HG02588 (cell line): ENCODE data around the gene HBQ1.
"Not testable (repeated sequence)": the region's sequence is repeated elsewhere in the genome, so short reads cannot be mapped to it uniquely, and the experiment has no call there.

Source experiments
- ATAC-seq: cut with Tn5 transposase; IDR thresholded peaks from one replicate; pipeline ENCODE4 v1.9.1; 2021; ENCODE audit warnings: mild to moderate bottlenecking, moderate library complexity; ENCODE audit not compliant: unreplicated experiment

Gene HBQ1

GRCh38 chr16:180101-180675, at the start of gene HBQ1:
TSS of gene HBQ1 (plus strand) at chr16:180459. CDS start at chr16:180487, 28 bp downstream.
- ATAC-seq, result no peak

- ATAC-seq, result no peak
Observed at GRCh38 chr16:130533-131173, 49.6 kb upstream of the HBQ1 start.

- ATAC-seq, result no peak
Observed at GRCh38 chr16:132120-132519, 48.1 kb upstream of the HBQ1 start.

- no peak for ATAC-seq
Observed at GRCh38 chr16:133716-134115, 46.5 kb upstream of the HBQ1 start.

- no peak for ATAC-seq
Observed at GRCh38 chr16:138049-138417, 42.2 kb upstream of the HBQ1 start.

GRCh38 chr16:140175-140857, 39.9 kb upstream of the HBQ1 start:
- ATAC-seq, result no peak

- no peak for ATAC-seq
Observed at GRCh38 chr16:142405-142967, 37.8 kb upstream of the HBQ1 start.

- ATAC-seq, result no peak
Observed at GRCh38 chr16:143047-143446, 37.2 kb upstream of the HBQ1 start.

- ATAC-seq, result no peak
Observed at GRCh38 chr16:143456-143855, 36.8 kb upstream of the HBQ1 start.

GRCh38 chr16:144797-145252, 35.4 kb upstream of the HBQ1 start:
- no peak for ATAC-seq

- no peak for ATAC-seq
Observed at GRCh38 chr16:146646-147045, 33.6 kb upstream of the HBQ1 start.

GRCh38 chr16:149024-149660, 31.1 kb upstream of the HBQ1 start:
- ATAC-seq, result no peak

- ATAC-seq, result no peak
Observed at GRCh38 chr16:152141-153128, 27.8 kb upstream of the HBQ1 start, which contains the start of gene HBZ. TSS of gene HBZ (plus strand) at chr16:152644. CDS start at chr16:152910, 266 bp downstream.

- not testable (repeated sequence) for ATAC-seq
Observed at GRCh38 chr16:153129-153521, 27.1 kb upstream of the HBQ1 start.

- ATAC-seq, result not testable (repeated sequence)
Observed at GRCh38 chr16:153550-154216, 26.6 kb upstream of the HBQ1 start.

- ATAC-seq, result no peak
Observed at GRCh38 chr16:154217-155030, 25.8 kb upstream of the HBQ1 start.

- ATAC-seq, result no peak
Observed at GRCh38 chr16:155031-155398, 25.2 kb upstream of the HBQ1 start.

GRCh38 chr16:159136-159849, 21.0 kb upstream of the HBQ1 start:
- ATAC-seq, result no peak
